Measurements from ENCODE around the gene ZNG1A. TPM values are rescaled to one million over a fixed set of nuclear protein-coding genes. Genes with fewer than 3 reads are reported as not detected.

Gene ZNG1A
- total and polyA plus RNA-seq, 10 donors: 24.0 to 52.3 (median 35.4) TPM

DNA sequence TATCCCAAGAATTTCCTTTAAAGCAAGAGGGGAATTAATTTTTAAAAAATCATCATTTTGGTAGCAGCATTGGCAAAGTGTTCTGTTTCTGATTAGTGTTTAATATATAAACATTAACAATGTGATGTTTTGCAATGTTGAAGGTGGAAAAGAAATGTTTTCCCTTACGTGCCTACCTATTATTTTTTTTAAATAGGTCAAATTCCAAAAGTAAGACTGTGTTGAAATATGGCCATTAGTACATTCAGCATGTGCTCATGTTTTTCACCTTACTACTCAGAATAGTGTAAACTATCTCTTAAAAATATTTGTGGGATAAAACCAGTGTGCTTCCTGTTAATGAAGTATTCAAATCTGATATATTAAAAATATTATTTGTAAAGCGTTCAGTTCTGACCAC, 39.1 kb upstream of the ZNG1A start:
- 65 to 79% (median 72%) methylated on average over 2 of the region's 2 CpGs for WGBS, 5 donors
- intact Hi-C loops (cut with DNase I; ENCODE audit: low total_unique reads): no loop called here
- TF ChIP-seq POLR2A (IDR thresholded peaks at IDR 0.05) (no peak), POLR2AphosphoS5 (IDR thresholded peaks at IDR 0.05) (no peak)
- TF ChIP-seq, protein P1, sequence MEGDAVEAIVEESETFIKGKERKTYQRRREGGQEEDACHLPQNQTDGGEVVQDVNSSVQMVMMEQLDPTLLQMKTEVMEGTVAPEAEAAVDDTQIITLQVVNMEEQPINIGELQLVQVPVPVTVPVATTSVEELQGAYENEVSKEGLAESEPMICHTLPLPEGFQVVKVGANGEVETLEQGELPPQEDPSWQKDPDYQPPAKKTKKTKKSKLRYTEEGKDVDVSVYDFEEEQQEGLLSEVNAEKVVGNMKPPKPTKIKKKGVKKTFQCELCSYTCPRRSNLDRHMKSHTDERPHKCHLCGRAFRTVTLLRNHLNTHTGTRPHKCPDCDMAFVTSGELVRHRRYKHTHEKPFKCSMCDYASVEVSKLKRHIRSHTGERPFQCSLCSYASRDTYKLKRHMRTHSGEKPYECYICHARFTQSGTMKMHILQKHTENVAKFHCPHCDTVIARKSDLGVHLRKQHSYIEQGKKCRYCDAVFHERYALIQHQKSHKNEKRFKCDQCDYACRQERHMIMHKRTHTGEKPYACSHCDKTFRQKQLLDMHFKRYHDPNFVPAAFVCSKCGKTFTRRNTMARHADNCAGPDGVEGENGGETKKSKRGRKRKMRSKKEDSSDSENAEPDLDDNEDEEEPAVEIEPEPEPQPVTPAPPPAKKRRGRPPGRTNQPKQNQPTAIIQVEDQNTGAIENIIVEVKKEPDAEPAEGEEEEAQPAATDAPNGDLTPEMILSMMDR (IDR thresholded peaks at IDR 0.05 in 8 of 11, conservative IDR thresholded peaks at IDR 0.05 in 3 of 11): no peak

DNA sequence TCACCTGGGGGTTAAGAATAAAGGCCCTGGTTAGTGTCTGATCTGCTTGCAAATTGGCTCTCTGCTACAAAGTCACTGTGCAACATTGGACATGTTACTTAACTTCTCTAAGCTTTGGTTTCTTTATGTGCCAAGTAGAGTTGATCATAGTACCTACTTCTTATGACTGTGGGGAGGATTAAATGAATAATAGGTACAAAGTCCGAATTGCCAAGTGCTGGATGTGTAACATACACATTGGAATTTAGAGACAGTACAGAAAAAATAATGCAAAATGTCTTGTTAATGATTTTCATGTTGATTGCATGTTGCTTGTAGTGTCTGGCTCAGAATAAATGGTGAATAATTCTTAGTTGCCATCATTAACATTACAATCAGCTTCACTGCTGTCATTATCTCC, 38.0 kb upstream of the ZNG1A start:
- no peak for TF ChIP-seq POLR2AphosphoS5 (IDR thresholded peaks at IDR 0.05)
- TF ChIP-seq, protein P1 (IDR thresholded peaks at IDR 0.05 in 8 of 11, conservative IDR thresholded peaks at IDR 0.05 in 3 of 11): no peak
- TF ChIP-seq POLR2A (IDR thresholded peaks at IDR 0.05): no peak
- no peaks in the 10 kb centered on the region for H3K27me3 ChIP-seq (replicated peaks in 1 of 7)
- H3K4me1 ChIP-seq: peaks cover 18 to 96% (median 86%) of the 10 kb centered on the region in 6 donors
- DNase-seq: no peak
- H3K27ac ChIP-seq: peak overlapping the region in 7 of 8 donors; percentile 94 to 98 (median 96)
- peak overlapping the region; percentile 41 to 84 (median 76) for H3K4me3 ChIP-seq
- WGBS, 5 donors: 72 to 93% (median 74%) methylated on average over 1 of the region's 1 CpG
- no peaks in the 10 kb centered on the region for H3K9me3 ChIP-seq
- no peaks in the 10 kb centered on the region for H3K36me3 ChIP-seq
- intact Hi-C loops (cut with DNase I; ENCODE audit: low total_unique reads): no loop called here

More for the DNA sequence above, 39.1 kb upstream of the ZNG1A start:
- Histone ChIP-seq H3K9me3 (no peaks in the 10 kb centered on the region), H3K4me1 (peaks cover 26 to 96% (median 87%) of the 10 kb centered on the region in 6 donors), H3K27me3 (replicated peaks in 1 of 7) (no peaks in the 10 kb centered on the region), H3K36me3 (no peaks in the 10 kb centered on the region), H3K27ac (peak overlapping the region in 7 of 8 donors; percentile 9 to 98 (median 95)), H3K4me3 (peak overlapping the region in 3 of 8 donors; percentile 77 to 84 (median 80))
- no peak for DNase-seq

DNA sequence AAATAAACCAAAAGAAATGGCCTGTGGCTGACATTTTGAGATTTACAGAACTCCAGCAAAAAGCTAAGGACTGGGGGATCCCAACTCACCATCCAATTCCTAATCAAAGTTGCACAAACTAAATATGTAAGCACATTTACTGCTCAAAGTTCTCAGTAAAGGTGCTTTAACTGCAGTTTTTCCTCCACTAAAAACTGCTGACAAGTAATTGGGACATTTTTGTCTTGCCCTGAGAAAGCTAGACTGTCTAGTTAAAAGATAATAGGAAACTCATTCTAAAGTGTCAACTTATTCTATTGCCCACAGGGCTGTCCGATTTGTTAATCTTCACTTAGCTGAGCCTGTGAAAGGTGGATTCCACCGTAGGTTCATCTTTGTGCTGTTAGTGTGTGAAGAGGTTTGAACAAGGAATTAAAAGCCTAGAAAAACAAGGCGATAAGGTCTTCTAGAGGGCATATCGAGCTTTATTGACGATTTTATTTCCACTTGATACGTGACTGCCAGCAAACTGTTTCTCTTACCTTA, 36.8 kb upstream of the ZNG1A start:
- H3K4me3 ChIP-seq: peak overlapping the region; percentile 41 to 84 (median 76)
- H3K27me3 ChIP-seq (replicated peaks in 1 of 7): no peaks in the 10 kb centered on the region
- TF ChIP-seq POLR2A (IDR thresholded peaks at IDR 0.05): no peak
- TF ChIP-seq, protein P1 (IDR thresholded peaks at IDR 0.05 in 8 of 11, conservative IDR thresholded peaks at IDR 0.05 in 3 of 11): no peak
- TF ChIP-seq POLR2AphosphoS5 (IDR thresholded peaks at IDR 0.05): no peak
- intact Hi-C loops (cut with DNase I; ENCODE audit: low total_unique reads): no loop called here
- peaks cover 17 to 96% (median 85%) of the 10 kb centered on the region in 6 donors for H3K4me1 ChIP-seq
- no peaks in the 10 kb centered on the region for H3K36me3 ChIP-seq
- DNase-seq: no peak
- H3K27ac ChIP-seq: peak overlapping the region; percentile 86 to 98 (median 96)
- WGBS, 5 donors: 37 to 58% (median 44%) methylated on average over 6 of the region's 6 CpGs
- no peaks in the 10 kb centered on the region for H3K9me3 ChIP-seq

DNA sequence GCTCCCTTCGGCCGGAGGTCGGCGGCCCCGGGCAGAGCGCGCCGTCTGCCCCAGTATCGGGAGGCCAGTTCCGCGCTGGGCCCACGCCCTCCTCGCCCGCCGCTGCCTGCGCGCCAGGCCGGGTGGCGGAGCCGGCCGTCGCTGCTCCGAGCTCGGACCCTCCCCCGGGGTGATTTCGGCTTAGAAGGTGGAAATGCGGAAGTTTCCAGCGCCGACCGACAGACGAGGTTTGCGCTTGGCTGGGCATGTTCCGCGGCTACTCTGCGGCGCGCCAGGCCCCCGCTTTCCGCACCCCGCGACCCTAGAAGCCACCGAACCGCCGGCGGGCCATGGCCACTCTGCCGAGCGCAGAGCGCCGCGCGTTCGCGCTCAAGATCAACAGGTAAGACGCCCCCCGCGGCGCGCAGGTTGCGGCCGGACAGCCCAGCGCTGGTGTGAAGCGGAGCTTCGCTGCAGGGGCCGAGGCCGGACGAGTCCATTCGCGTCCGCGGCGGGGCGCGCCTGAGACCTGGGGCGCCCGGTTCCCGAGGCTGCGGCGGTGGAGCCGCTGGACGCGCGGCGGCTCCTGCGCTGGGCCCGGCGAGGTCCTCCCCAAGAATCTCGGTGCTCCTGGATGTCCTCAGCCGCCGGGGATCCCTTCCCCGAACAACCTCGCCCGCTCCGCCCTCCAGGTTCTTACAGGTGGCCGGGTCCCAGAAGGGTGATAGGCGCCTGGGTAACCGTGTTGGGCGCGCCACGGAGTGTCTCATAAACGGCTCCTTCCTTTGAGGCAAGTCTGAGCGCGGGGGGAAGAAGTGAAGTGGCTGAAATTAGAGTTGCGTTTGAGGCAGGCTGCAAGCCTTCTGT, 36.0 kb upstream of the ZNG1A start, which contains the start of gene DOCK8:
TSS of gene DOCK8 (plus strand) at position 218 of the 846 bp plus-strand sequence. CDS start at position 330, 112 bp downstream.
- H3K4me1 ChIP-seq: peaks cover 17 to 91% (median 77%) of the 10 kb centered on the region in 6 donors

More for the DNA sequence above, 36.0 kb upstream of the ZNG1A start, which contains the start of gene DOCK8:
- TF ChIP-seq POLR2AphosphoS5 (IDR thresholded peaks at IDR 0.05) (peak; percentile 80 to 90 (median 85)), POLR2A (IDR thresholded peaks at IDR 0.05) (peak in 2 of 3 donors; percentile 10 to 52)
- TF ChIP-seq, protein P1 (IDR thresholded peaks at IDR 0.05 in 8 of 11, conservative IDR thresholded peaks at IDR 0.05 in 3 of 11): peak in 9 of 11 experiments; percentile 30 to 76 (median 70)
- no peaks in the 10 kb centered on the region for H3K27me3 ChIP-seq (replicated peaks in 1 of 7)
- peak; percentile 97 for DNase-seq
- no peaks in the 10 kb centered on the region for H3K9me3 ChIP-seq
- no peaks in the 10 kb centered on the region for H3K36me3 ChIP-seq
- intact Hi-C loops (cut with DNase I; ENCODE audit: low total_unique reads): no loop called here
- 0 to 1% (median 0%) methylated on average over 18 to 103 of the region's 103 CpGs for WGBS, 5 donors
- peak within 1 kb of the TSS; percentile 86 to 98 (median 96) for H3K27ac ChIP-seq
- peak within 1 kb of the TSS; percentile 41 to 84 (median 76) for H3K4me3 ChIP-seq
